Gastroesophageal sphincter (tissue), 4 donors: ENCODE results near the gene MYO1D. TPM values are rescaled to one million over a fixed set of nuclear protein-coding genes. Genes with fewer than 3 reads are reported as not detected.
A peak's percentile ranks its signal among the peaks of the same experiment; 100 is the strongest.

Experiments
- ATAC-seq: fragments of 150-250 bp; one replicate; pipeline ENCODE4 v1.9.1; 2016; ENCODE audit warnings: mild to moderate bottlenecking, moderate library complexity
- H3K27ac ChIP-seq, 4 donors: fragments of 200-600 bp; sonication (generic) in 3 of 4; 1 replicate in 3 of 4; 2 replicates in 1 of 4; pipeline ENCODE4 v1.5.1; 2016 to 2019
- H3K27me3 ChIP-seq: fragments of 200-600 bp; sonication (generic); one replicate; pipeline ENCODE4 v1.5.1; 2019
- H3K36me3 ChIP-seq, 2 donors: fragments of 200-600 bp; sonication (generic); one replicate each; pipeline ENCODE4 v1.5.1; 2019; ENCODE audit warnings: control low read depth in 1 of 2
- H3K4me1 ChIP-seq, 3 donors: fragments of 200-600 bp; sonication (generic); 1 replicate in 2 of 3; 2 replicates in 1 of 3; pipeline ENCODE4 v1.5.1; 2016 to 2019; ENCODE audit warnings: control low read depth in 2 of 3
- H3K4me3 ChIP-seq, 2 donors: fragments of 200-600 bp; sonication (generic); one replicate each; pipeline ENCODE4 v1.5.1; 2019; ENCODE audit warnings: mild to moderate bottlenecking in 1 of 2, moderate library complexity in 1 of 2
- H3K9me3 ChIP-seq, 3 donors: fragments of 200-600 bp; sonication (generic); one replicate each; pipeline ENCODE4 v1.5.1; 2017 to 2019; ENCODE audit warnings: control low read depth in 2 of 3
- EP300 ChIP-seq: sonication (generic); formaldehyde crosslinking; IDR thresholded peaks from one replicate; pipeline ENCODE4 v1.6.1; 2017; ENCODE audit warnings: antibody characterized with exemption, mild to moderate bottlenecking
- POLR2A ChIP-seq, 2 donors: fragments of 450-650 bp; IDR thresholded peaks; one replicate each; pipeline ENCODE4 v1.6.1; 2017; ENCODE audit warnings: antibody characterized with exemption in 2 of 2, mild to moderate bottlenecking in 2 of 2, moderate library complexity in 1 of 2
- POLR2AphosphoS5 ChIP-seq: sonication (generic); formaldehyde crosslinking; IDR thresholded peaks from one replicate; pipeline ENCODE4 v1.6.1; 2017; ENCODE audit warnings: antibody characterized with exemption
- WGBS, 2 donors: methylation state at CpG; one replicate each; pipeline ENCODE4 v1.1.5; 2018; ENCODE audit warnings: low coverage in 1 of 2; 5-methylcytosine and 5-hydroxymethylcytosine counted together
- total RNA-seq, 4 donors: library from RNA; depleted of rRNA; stranded (reverse); fragments of >200 nt; gene quantifications; one replicate each; pipeline ENCODE4 v1.1.0, GENCODE V29; 2016
- TF ChIP-seq, protein P1 (sequence below), 4 experiments: fragments of 200-600 bp in 2 of 4; fragments of 450-650 bp in 2 of 4; sonication (generic) in 1 of 4; IDR thresholded peaks; one replicate each; pipeline ENCODE4 v1.5.1; 2017 to 2019; ENCODE audit warnings: antibody characterized with exemption in 4 of 4, mild to moderate bottlenecking in 2 of 4, moderate library complexity in 2 of 4

Gene MYO1D
- total RNA-seq, 4 donors from 2014 or later: 28.2 to 63.5 (median 47.2) TPM

GRCh38 chr17:32489320-32490100, 387.4 kb downstream of the MYO1D start:
- TF ChIP-seq, protein P1, sequence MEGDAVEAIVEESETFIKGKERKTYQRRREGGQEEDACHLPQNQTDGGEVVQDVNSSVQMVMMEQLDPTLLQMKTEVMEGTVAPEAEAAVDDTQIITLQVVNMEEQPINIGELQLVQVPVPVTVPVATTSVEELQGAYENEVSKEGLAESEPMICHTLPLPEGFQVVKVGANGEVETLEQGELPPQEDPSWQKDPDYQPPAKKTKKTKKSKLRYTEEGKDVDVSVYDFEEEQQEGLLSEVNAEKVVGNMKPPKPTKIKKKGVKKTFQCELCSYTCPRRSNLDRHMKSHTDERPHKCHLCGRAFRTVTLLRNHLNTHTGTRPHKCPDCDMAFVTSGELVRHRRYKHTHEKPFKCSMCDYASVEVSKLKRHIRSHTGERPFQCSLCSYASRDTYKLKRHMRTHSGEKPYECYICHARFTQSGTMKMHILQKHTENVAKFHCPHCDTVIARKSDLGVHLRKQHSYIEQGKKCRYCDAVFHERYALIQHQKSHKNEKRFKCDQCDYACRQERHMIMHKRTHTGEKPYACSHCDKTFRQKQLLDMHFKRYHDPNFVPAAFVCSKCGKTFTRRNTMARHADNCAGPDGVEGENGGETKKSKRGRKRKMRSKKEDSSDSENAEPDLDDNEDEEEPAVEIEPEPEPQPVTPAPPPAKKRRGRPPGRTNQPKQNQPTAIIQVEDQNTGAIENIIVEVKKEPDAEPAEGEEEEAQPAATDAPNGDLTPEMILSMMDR (IDR thresholded peaks at IDR 0.05): no peak
- TF ChIP-seq EP300 (no peak), POLR2A (IDR thresholded peaks at IDR 0.05) (no peak), POLR2AphosphoS5 (no peak)
- Histone ChIP-seq H3K4me1 (peaks cover 0 to 26% (median 10%) of the 10 kb centered on the region in 3 donors), H3K4me3 (no peak overlapping the region), H3K27me3 (no peaks in the 10 kb centered on the region), H3K9me3 (no peaks in the 10 kb centered on the region), H3K36me3 (peaks cover 0 to 5% of the 10 kb centered on the region in 2 donors), H3K27ac (no peak overlapping the region)
- no peak for ATAC-seq
- WGBS, 2 donors: 81 to 87% methylated on average over 3 to 8 of the region's 10 CpGs

DNA sequence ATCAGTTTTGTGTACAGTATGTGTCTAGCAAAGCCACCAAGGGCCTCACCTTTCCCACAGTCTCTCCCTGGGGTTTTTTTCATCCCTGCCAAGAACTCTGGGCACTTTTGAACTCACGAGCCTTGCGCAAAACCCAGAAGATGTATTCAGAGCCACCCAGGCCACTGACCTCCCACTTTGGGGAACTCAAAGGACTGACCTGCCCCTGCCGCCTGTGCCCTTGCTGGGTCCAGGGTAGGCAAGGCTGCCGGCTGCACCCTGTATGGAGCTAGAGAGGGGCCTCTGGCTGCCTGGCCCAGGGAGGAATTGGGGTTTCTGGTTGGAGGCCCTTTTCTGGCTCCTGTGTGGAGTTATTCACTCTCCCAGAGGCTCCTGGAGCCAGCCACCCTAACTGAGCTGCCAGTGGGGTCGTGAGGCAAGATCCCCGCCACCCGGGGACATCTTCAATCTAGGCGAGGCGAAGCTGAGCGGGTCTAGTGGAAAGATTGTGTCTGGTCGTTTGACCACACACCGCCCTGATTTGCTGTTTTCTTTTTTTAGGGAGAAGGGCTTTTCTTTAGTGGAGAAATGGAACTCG, 388.2 kb downstream of the MYO1D start:
- Histone ChIP-seq H3K4me3 (no peak overlapping the region), H3K36me3 (peaks cover 0 to 5% of the 10 kb centered on the region in 2 donors), H3K27me3 (no peaks in the 10 kb centered on the region), H3K9me3 (no peaks in the 10 kb centered on the region), H3K4me1 (peaks cover 0 to 34% (median 14%) of the 10 kb centered on the region in 3 donors), H3K27ac (no peak overlapping the region)
- WGBS, 2 donors: 98% methylated on average over 8 of the region's 13 CpGs; no CpG with 5 or more reads in 1 of the 2 donors
- ATAC-seq: no peak
- TF ChIP-seq EP300 (no peak), POLR2AphosphoS5 (no peak), POLR2A (IDR thresholded peaks at IDR 0.05) (no peak)
- TF ChIP-seq, protein P1 (IDR thresholded peaks at IDR 0.05): no peak

DNA sequence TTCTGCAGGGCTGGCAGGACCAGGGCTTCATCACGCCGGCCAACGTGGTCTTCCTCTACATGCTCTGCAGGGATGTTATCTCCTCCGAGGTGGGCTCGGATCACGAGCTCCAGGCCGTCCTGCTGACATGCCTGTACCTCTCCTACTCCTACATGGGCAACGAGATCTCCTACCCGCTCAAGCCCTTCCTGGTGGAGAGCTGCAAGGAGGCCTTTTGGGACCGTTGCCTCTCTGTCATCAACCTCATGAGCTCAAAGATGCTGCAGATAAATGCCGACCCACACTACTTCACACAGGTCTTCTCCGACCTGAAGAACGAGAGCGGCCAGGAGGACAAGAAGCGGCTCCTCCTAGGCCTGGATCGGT, 388.8 kb downstream of the MYO1D start:
- Histone ChIP-seq H3K9me3 (no peaks in the 10 kb centered on the region), H3K4me3 (no peak overlapping the region), H3K36me3 (no peaks in the 10 kb centered on the region), H3K27me3 (no peaks in the 10 kb centered on the region), H3K4me1 (peaks cover 0 to 39% (median 14%) of the 10 kb centered on the region in 3 donors), H3K27ac (no peak overlapping the region)
- WGBS, 2 donors: 79% methylated on average over 8 of the region's 16 CpGs; no CpG with 5 or more reads in 1 of the 2 donors
- ATAC-seq: no peak
- TF ChIP-seq POLR2A (IDR thresholded peaks at IDR 0.05): no peak
- no peak for TF ChIP-seq POLR2AphosphoS5
- TF ChIP-seq EP300: no peak
- TF ChIP-seq, protein P1 (IDR thresholded peaks at IDR 0.05): no peak

- no peak for ATAC-seq
- Histone ChIP-seq H3K27ac (peak overlapping the region in 3 of 4 donors; percentile 48 to 87 (median 84)), H3K4me3 (peak overlapping the region; percentile 8 to 66), H3K4me1 (peaks cover 0 to 45% (median 14%) of the 10 kb centered on the region in 3 donors), H3K36me3 (peaks cover 0 to 3% of the 10 kb centered on the region in 2 donors), H3K27me3 (no peaks in the 10 kb centered on the region), H3K9me3 (no peaks in the 10 kb centered on the region)
- 27% methylated on average over 15 of the region's 59 CpGs; no CpG with 5 or more reads in 1 of the 2 donors for WGBS, 2 donors
- TF ChIP-seq, protein P1 (IDR thresholded peaks at IDR 0.05): no peak
- TF ChIP-seq EP300 (no peak), POLR2A (IDR thresholded peaks at IDR 0.05) (no peak), POLR2AphosphoS5 (no peak)
Observed at GRCh38 chr17:32487473-32488176, 389.3 kb downstream of the MYO1D start.
